Sigmoid colon (tissue), 7 donors: ENCODE results near the gene ATG2A. TPM values are rescaled to one million over a fixed set of nuclear protein-coding genes. Genes with fewer than 3 reads are reported as not detected.

Experiments
- DNase-seq: peaks from one replicate; pipeline ENCODE4 v3.0.0-alpha.2; 2019
- H3K27ac ChIP-seq, 4 donors: fragments of 200-600 bp; sonication (generic); one replicate each; pipeline ENCODE4 v1.5.1; 2016 to 2019; ENCODE audit warnings: mild to moderate bottlenecking in 1 of 4
- H3K27me3 ChIP-seq, 3 donors: fragments of 200-600 bp; sonication (generic); one replicate each; pipeline ENCODE4 v1.5.1; 2019; ENCODE audit warnings: mild to moderate bottlenecking in 1 of 3
- H3K36me3 ChIP-seq, 4 donors: fragments of 200-600 bp; sonication (generic); one replicate each; pipeline ENCODE4 v1.5.1; 2016 to 2019
- H3K4me1 ChIP-seq, 4 donors: fragments of 200-600 bp; sonication (generic); one replicate each; pipeline ENCODE4 v1.5.1; 2017 to 2019
- H3K4me3 ChIP-seq, 4 donors: fragments of 200-600 bp; sonication (generic); one replicate each; pipeline ENCODE4 v1.5.1; 2017 to 2019; ENCODE audit warnings: mild to moderate bottlenecking in 2 of 4, moderate library complexity in 1 of 4
- H3K9me3 ChIP-seq, 4 donors: fragments of 200-600 bp in 3 of 4; sonication (generic) in 3 of 4; one replicate each; pipeline versions ENCODE4 v1.5.1 to v1.6.1; 2013 to 2019
- CTCF ChIP-seq, 4 experiments: fragments of 450-650 bp in 3 of 4; fragments of 200-600 bp in 1 of 4; IDR thresholded peaks; one replicate each; pipeline ENCODE4 v1.5.1; 2016 to 2019; ENCODE audit warnings: antibody characterized with exemption in 4 of 4, mild to moderate bottlenecking in 3 of 4, moderate library complexity in 2 of 4
- EP300 ChIP-seq, 4 donors: sonication (generic); formaldehyde crosslinking; IDR thresholded peaks; one replicate each; pipeline ENCODE4 v1.6.1; 2017; ENCODE audit warnings: antibody characterized with exemption in 4 of 4
- POLR2A ChIP-seq, 2 donors: fragments of 450-650 bp; IDR thresholded peaks; one replicate each; pipeline ENCODE4 v1.6.1; 2016; ENCODE audit warnings: antibody characterized with exemption in 2 of 2, mild to moderate bottlenecking in 2 of 2, moderate library complexity in 2 of 2
- POLR2AphosphoS5 ChIP-seq, 4 donors: sonication (generic); formaldehyde crosslinking; IDR thresholded peaks; one replicate each; pipeline ENCODE4 v1.6.1; 2017; ENCODE audit warnings: antibody characterized with exemption in 4 of 4
- WGBS, 2 donors: extraction: QIAGEN DNeasy Blood & Tissue Kit; methylation state at CpG; one replicate each; pipeline ENCODE4 v1.1.7; 2013; 5-methylcytosine and 5-hydroxymethylcytosine counted together
- intact Hi-C: fragments of 100-400 bp; cut with DNase I; formaldehyde crosslinking; loops from one replicate; pipeline ENCODE4 v1.15.1; 2023
- polyA plus RNA-seq, 3 donors: library from polyadenylated mRNA; stranded (reverse); fragments of 200-250 nt; gene quantifications; one replicate each; pipeline ENCODE4 v1.2.3, GENCODE V29; 2013
- total RNA-seq, 4 donors: library from RNA; depleted of rRNA; stranded (reverse); fragments of >200 nt; gene quantifications; one replicate each; pipeline ENCODE4 v1.1.0, GENCODE V29; 2016
- donor health status: healthy with polysubstance abuse.
- donor health status: Bipolar disorder and iron deficiency.
- donor health status: healthy.

The ATG2A gene
- total and polyA plus RNA-seq, 7 donors, result 12.1 to 27.6 (median 14.5) TPM

GRCh38 chr11:64866173-64866491 is 50.9 kb downstream of the ATG2A start:
- H3K4me3 ChIP-seq, result no peak overlapping the region
- H3K9me3 ChIP-seq, result no peaks in the 10 kb centered on the region
- peak overlapping the region; percentile 94 to 97 (median 97) for H3K27ac ChIP-seq
- WGBS, 2 donors, result 95 to 96% methylated on average over 4 of the region's 4 CpGs
- H3K4me1 ChIP-seq, result peaks cover 0 to 97% (median 91%) of the 10 kb centered on the region in 4 donors
- intact Hi-C loops, result no loop called here
- H3K27me3 ChIP-seq, result no peaks in the 10 kb centered on the region
- no peak for DNase-seq
- TF ChIP-seq POLR2A (IDR thresholded peaks at IDR 0.05) (no peak), CTCF (IDR thresholded peaks at IDR 0.05) (no peak), EP300 (IDR thresholded peaks at IDR 0.05) (no peak), POLR2AphosphoS5 (IDR thresholded peaks at IDR 0.05) (no peak)
- peaks cover 0 to 4% (median 0%) of the 10 kb centered on the region in 4 donors for H3K36me3 ChIP-seq

GRCh38 chr11:64865286-64866172 is 51.5 kb downstream of the ATG2A start:
- Histone ChIP-seq H3K9me3 (no peaks in the 10 kb centered on the region), H3K27me3 (no peaks in the 10 kb centered on the region), H3K4me3 (peak overlapping the region in 2 of 4 donors; percentile 11 to 17), H3K27ac (peak overlapping the region; percentile 94 to 97 (median 97)), H3K36me3 (peaks cover 0 to 4% (median 0%) of the 10 kb centered on the region in 4 donors), H3K4me1 (peaks cover 0 to 92% (median 85%) of the 10 kb centered on the region in 4 donors)
- 58 to 84% methylated on average over 15 of the region's 15 CpGs for WGBS, 2 donors
- TF ChIP-seq POLR2AphosphoS5 (IDR thresholded peaks at IDR 0.05), result peak; percentile 36 to 66 (median 52)
- TF ChIP-seq CTCF (IDR thresholded peaks at IDR 0.05), result peak in 1 of 4 experiments; percentile 7
- peak in 3 of 4 donors; percentile 38 to 54 (median 48) for TF ChIP-seq EP300 (IDR thresholded peaks at IDR 0.05)
- no peak for TF ChIP-seq POLR2A (IDR thresholded peaks at IDR 0.05)
- no peak for DNase-seq
- intact Hi-C loops, result no loop called here

GRCh38 chr11:64864473-64865285 is 52.3 kb downstream of the ATG2A start:
- peak; percentile 94 for DNase-seq
- peak; percentile 25 to 76 (median 63) for TF ChIP-seq POLR2AphosphoS5 (IDR thresholded peaks at IDR 0.05)
- no peak for TF ChIP-seq CTCF (IDR thresholded peaks at IDR 0.05)
- TF ChIP-seq EP300 (IDR thresholded peaks at IDR 0.05), result peak in 1 of 4 donors; percentile 29
- TF ChIP-seq POLR2A (IDR thresholded peaks at IDR 0.05), result no peak
- H3K27me3 ChIP-seq, result no peaks in the 10 kb centered on the region
- intact Hi-C loops, result loop anchor here (1.0 kb wide), 1 partner anchor 14 kb away; the partner anchor contains the start of gene EHD1
- no peaks in the 10 kb centered on the region for H3K9me3 ChIP-seq
- H3K36me3 ChIP-seq, result peaks cover 0 to 7% (median 3%) of the 10 kb centered on the region in 4 donors
- WGBS, 2 donors, result 53 to 79% methylated on average over 18 of the region's 18 CpGs
- peak overlapping the region in 2 of 4 donors; percentile 11 to 17 for H3K4me3 ChIP-seq
- peak overlapping the region; percentile 94 to 97 (median 97) for H3K27ac ChIP-seq
- H3K4me1 ChIP-seq, result peaks cover 0 to 92% (median 83%) of the 10 kb centered on the region in 4 donors

GRCh38 chr11:64864135-64864472 is 52.9 kb downstream of the ATG2A start:
- intact Hi-C loops, result loop anchor here (1.0 kb wide), 1 partner anchor 14 kb away; the partner anchor contains the start of gene EHD1
- 55 to 69% methylated on average over 9 of the region's 9 CpGs for WGBS, 2 donors
- peaks cover 0 to 91% (median 81%) of the 10 kb centered on the region in 4 donors for H3K4me1 ChIP-seq

More at GRCh38 chr11:64864135-64864472, 52.9 kb downstream of the ATG2A start:
- Histone ChIP-seq H3K4me3 (peak overlapping the region in 1 of 4 donors; percentile 17), H3K36me3 (peaks cover 0 to 12% (median 9%) of the 10 kb centered on the region in 4 donors), H3K27ac (peak overlapping the region; percentile 94 to 97 (median 97)), H3K27me3 (no peaks in the 10 kb centered on the region), H3K9me3 (no peaks in the 10 kb centered on the region)
- DNase-seq, result no peak
- TF ChIP-seq POLR2A (IDR thresholded peaks at IDR 0.05) (no peak), POLR2AphosphoS5 (IDR thresholded peaks at IDR 0.05) (no peak), CTCF (IDR thresholded peaks at IDR 0.05) (no peak), EP300 (IDR thresholded peaks at IDR 0.05) (no peak)
